Loucy (cell line): ENCODE results near the gene FGFR3.

Experiments used
- H2AFZ ChIP-seq: fragments of 200-600 bp; sonication (generic); 2 replicates; pipeline ENCODE4 v1.6.0; 2016; ENCODE audit warnings: antibody characterized with exemption, mild to moderate bottlenecking, low read length, moderate library complexity
- H3F3A ChIP-seq: fragments of 200-600 bp; 2 replicates; pipeline ENCODE4 v1.6.0; 2016; ENCODE audit warnings: antibody characterized with exemption, low read depth, mild to moderate bottlenecking
- H3K27me3 ChIP-seq: fragments of 200-600 bp; sonication (generic); 2 replicates; pipeline ENCODE4 v1.6.1; 2014; ENCODE audit warnings: low read length, mild to moderate bottlenecking; ENCODE audit not compliant: insufficient read depth, poor library complexity, severe bottlenecking
- H3K36me3 ChIP-seq: fragments of 200-600 bp; sonication (generic); 2 replicates; pipeline ENCODE4 v1.6.1; 2016; ENCODE audit warnings: low read length; ENCODE audit not compliant: insufficient read depth
- H3K4me1 ChIP-seq: fragments of 200-600 bp; sonication (generic); 2 replicates; pipeline ENCODE4 v1.5.1; 2014; ENCODE audit warnings: low read length, mild to moderate bottlenecking; ENCODE audit not compliant: insufficient read depth, poor library complexity, severe bottlenecking
- H3K4me2 ChIP-seq: fragments of 200-600 bp; sonication (generic); 2 replicates; pipeline ENCODE4 v1.6.0; 2014; ENCODE audit warnings: antibody characterized with exemption, low read length, low read depth, mild to moderate bottlenecking; ENCODE audit not compliant: poor library complexity, severe bottlenecking
- H3K4me3 ChIP-seq: fragments of 200-600 bp; sonication (generic); 2 replicates; pipeline ENCODE4 v1.5.1; 2014; ENCODE audit warnings: low read length, mild to moderate bottlenecking, mixed read lengths; ENCODE audit not compliant: poor library complexity, severe bottlenecking
- H3K79me2 ChIP-seq: fragments of 200-600 bp; sonication (generic); 2 replicates; pipeline ENCODE4 v1.6.1; 2014; ENCODE audit warnings: low read length; ENCODE audit not compliant: insufficient read depth
- H3K9ac ChIP-seq: fragments of 200-600 bp; sonication (generic); 2 replicates; pipeline ENCODE4 v1.6.0; 2014; ENCODE audit warnings: mild to moderate bottlenecking, low read depth, low read length, moderate library complexity; ENCODE audit not compliant: poor library complexity, severe bottlenecking
- H3K9me2 ChIP-seq: fragments of 200-600 bp; sonication (generic); replicated peaks from 2 replicates; pipeline ENCODE4 v1.6.1; 2016; ENCODE audit warnings: low read depth, low read length, mixed read lengths
- H3K9me3 ChIP-seq: fragments of 200-600 bp; sonication (generic); 2 replicates; pipeline ENCODE4 v1.6.1; 2014; ENCODE audit warnings: mild to moderate bottlenecking, antibody characterized with exemption, low read length, low read depth; ENCODE audit not compliant: insufficient read depth
- H4K20me1 ChIP-seq: fragments of 200-600 bp; sonication (generic); 2 replicates; pipeline ENCODE4 v1.6.0; 2014; ENCODE audit warnings: antibody characterized with exemption, low read length, mild to moderate bottlenecking; ENCODE audit not compliant: insufficient read depth, poor library complexity, severe bottlenecking
- EZH2phosphoT487 ChIP-seq: fragments of 200-600 bp; IDR thresholded peaks from 2 replicates; pipeline ENCODE4 v1.6.1; 2018; ENCODE audit warnings: antibody characterized with exemption, mild to moderate bottlenecking, moderate library complexity, borderline replicate concordance
- TF ChIP-seq, protein P1 (sequence below): fragments of 200-600 bp; sonication (generic); conservative IDR thresholded peaks from 2 replicates; pipeline ENCODE4 v1.5.1; 2014; ENCODE audit warnings: mild to moderate bottlenecking, antibody characterized with exemption, low read length

FGFR3 gene

DNA sequence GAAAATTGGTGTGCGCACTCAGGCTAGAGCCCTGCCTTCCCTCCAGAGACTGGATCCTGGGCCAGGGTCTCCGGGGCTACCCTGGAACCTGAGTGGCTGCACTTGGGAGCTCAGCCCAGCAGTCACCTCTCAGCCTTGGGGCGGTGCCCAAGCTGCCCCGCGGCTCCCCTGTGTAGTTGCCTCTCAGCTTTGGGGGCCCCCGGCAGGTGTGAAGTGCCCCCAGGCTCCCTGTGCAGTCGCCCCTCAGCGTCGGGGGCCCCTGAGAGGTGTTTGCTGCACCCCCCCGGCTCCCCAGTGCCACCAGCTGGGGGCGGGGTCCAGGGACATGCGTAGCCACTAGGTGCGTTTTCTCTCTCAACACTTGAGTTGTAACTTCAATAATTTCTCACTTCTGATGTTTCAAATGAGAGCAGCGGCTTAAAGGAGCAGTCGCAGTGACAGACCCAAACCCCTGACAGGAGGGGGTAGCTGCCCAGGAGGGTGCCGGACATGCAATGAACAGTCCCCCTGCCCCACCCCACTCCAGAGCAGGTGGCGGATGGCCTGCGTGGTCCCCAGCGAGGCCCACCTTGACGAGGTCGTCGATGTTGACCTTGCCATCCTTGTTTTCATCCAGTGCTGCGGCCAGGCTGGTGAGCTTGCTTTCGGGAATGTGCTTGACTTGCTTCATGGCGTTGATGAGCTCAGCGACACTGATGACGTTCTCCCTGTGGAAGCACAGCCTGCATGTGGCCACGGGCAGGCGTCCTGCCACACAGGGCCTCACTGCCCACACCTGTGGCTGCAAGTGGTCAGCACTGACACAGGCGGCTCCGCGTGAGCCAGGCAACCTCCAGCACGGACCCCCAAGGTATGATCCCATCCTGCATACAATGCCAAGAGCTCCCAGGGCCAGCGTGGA is 22.3 kb downstream of the FGFR3 start:
- Histone ChIP-seq H3K4me2 (no peak overlapping the region), H3K4me3 (no peak overlapping the region), H3K9me2 (no peaks in the 10 kb centered on the region), H3K79me2 (no peaks in the 10 kb centered on the region), H3K9me3 (no peaks in the 10 kb centered on the region), H3K36me3 (peaks cover 45% of the 10 kb centered on the region; the same call in 1 of the 2 replicates), H3K4me1 (no peaks in the 10 kb centered on the region), H3K27me3 (no peaks in the 10 kb centered on the region), H4K20me1 (no peaks in the 10 kb centered on the region), H2AFZ (no peak overlapping the region), H3F3A (no peaks in the 10 kb centered on the region), H3K9ac (no peak overlapping the region)
- TF ChIP-seq, protein P1, sequence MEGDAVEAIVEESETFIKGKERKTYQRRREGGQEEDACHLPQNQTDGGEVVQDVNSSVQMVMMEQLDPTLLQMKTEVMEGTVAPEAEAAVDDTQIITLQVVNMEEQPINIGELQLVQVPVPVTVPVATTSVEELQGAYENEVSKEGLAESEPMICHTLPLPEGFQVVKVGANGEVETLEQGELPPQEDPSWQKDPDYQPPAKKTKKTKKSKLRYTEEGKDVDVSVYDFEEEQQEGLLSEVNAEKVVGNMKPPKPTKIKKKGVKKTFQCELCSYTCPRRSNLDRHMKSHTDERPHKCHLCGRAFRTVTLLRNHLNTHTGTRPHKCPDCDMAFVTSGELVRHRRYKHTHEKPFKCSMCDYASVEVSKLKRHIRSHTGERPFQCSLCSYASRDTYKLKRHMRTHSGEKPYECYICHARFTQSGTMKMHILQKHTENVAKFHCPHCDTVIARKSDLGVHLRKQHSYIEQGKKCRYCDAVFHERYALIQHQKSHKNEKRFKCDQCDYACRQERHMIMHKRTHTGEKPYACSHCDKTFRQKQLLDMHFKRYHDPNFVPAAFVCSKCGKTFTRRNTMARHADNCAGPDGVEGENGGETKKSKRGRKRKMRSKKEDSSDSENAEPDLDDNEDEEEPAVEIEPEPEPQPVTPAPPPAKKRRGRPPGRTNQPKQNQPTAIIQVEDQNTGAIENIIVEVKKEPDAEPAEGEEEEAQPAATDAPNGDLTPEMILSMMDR = no peak
- TF ChIP-seq EZH2phosphoT487 = no peak

- no peaks in the 10 kb centered on the region for H3K27me3 ChIP-seq
- no peaks in the 10 kb centered on the region for H3F3A ChIP-seq
- H3K79me2 ChIP-seq = no peaks in the 10 kb centered on the region
- TF ChIP-seq EZH2phosphoT487 = no peak
- TF ChIP-seq, protein P1 = no peak
- no peak overlapping the region for H3K4me2 ChIP-seq
- H3K4me3 ChIP-seq = no peak overlapping the region
- no peaks in the 10 kb centered on the region for H3K9me3 ChIP-seq
- no peak overlapping the region for H3K9ac ChIP-seq
- no peak overlapping the region for H2AFZ ChIP-seq
- H3K9me2 ChIP-seq = no peaks in the 10 kb centered on the region
- no peaks in the 10 kb centered on the region for H4K20me1 ChIP-seq
- H3K36me3 ChIP-seq = peaks cover 45% of the 10 kb centered on the region; the same call in 1 of the 2 replicates
- H3K4me1 ChIP-seq = no peaks in the 10 kb centered on the region
Observed at GRCh38 chr4:1815997-1816860, 23.1 kb downstream of the FGFR3 start.

GRCh38 chr4:1819284-1819683 is 26.2 kb downstream of the FGFR3 start:
- H3K27me3 ChIP-seq = no peaks in the 10 kb centered on the region
- H2AFZ ChIP-seq = no peak overlapping the region
- H3F3A ChIP-seq = no peaks in the 10 kb centered on the region
- no peaks in the 10 kb centered on the region for H3K9me2 ChIP-seq
- TF ChIP-seq, protein P1 = no peak
- no peak for TF ChIP-seq EZH2phosphoT487
- no peak overlapping the region for H3K4me3 ChIP-seq
- no peaks in the 10 kb centered on the region for H3K79me2 ChIP-seq
- H3K4me2 ChIP-seq = no peak overlapping the region
- H3K4me1 ChIP-seq = no peaks in the 10 kb centered on the region
- H3K9ac ChIP-seq = no peak overlapping the region
- no peaks in the 10 kb centered on the region for H3K9me3 ChIP-seq
- peaks cover 55% of the 10 kb centered on the region; the same call in 1 of the 2 replicates for H3K36me3 ChIP-seq
- no peaks in the 10 kb centered on the region for H4K20me1 ChIP-seq
